ENCODE measurements around the gene ZBTB20.

The ZBTB20 gene

GRCh38 chr3:114308830-114309229 lies 838.3 kb downstream of the ZBTB20 start:
- DNase-seq = no peak

GRCh38 chr3:114308377-114308776 lies 838.7 kb downstream of the ZBTB20 start:
- DNase-seq = no peak

GRCh38 chr3:114307832-114308231 lies 839.3 kb downstream of the ZBTB20 start:
- no peak for DNase-seq

GRCh38 chr3:114307222-114307830 lies 839.8 kb downstream of the ZBTB20 start:
- no peak for DNase-seq

- DNase-seq = no peak
These were observed 847.0 kb downstream of the ZBTB20 start for GRCh38 chr3:114299941-114300624.

- no peak for DNase-seq
These were observed 847.7 kb downstream of the ZBTB20 start for GRCh38 chr3:114299421-114299820.

- no peak for DNase-seq
These were observed 851.1 kb downstream of the ZBTB20 start for GRCh38 chr3:114295946-114296345.

- DNase-seq = no peak
These were observed 852.1 kb downstream of the ZBTB20 start for GRCh38 chr3:114294940-114295480.

GRCh38 chr3:114293838-114294535 lies 853.1 kb downstream of the ZBTB20 start, which contains the start of gene TIGIT:
Gene TIGIT, plus strand, starts transcription at chr3:114294028. Its CDS starts 34 bp downstream, at chr3:114294062.
- DNase-seq = no peak

GRCh38 chr3:114290911-114291901 lies 855.9 kb downstream of the ZBTB20 start:
- DNase-seq = no peak

- DNase-seq = no peak
These were observed 860.8 kb downstream of the ZBTB20 start for GRCh38 chr3:114286266-114286665.

- DNase-seq = no peak
These were observed 861.3 kb downstream of the ZBTB20 start for GRCh38 chr3:114285648-114286230.

- DNase-seq = no peak
These were observed 862.4 kb downstream of the ZBTB20 start for GRCh38 chr3:114284644-114285043.
